Measurements from ENCODE around the gene FRAS1. TPM values are rescaled to one million over a fixed set of nuclear protein-coding genes. Genes with fewer than 3 reads are reported as not detected.

FRAS1 gene
- total RNA-seq, 1 donor from 2014 or later, result not detected

GRCh38 chr4:78032446-78032845 is 24.7 kb upstream of the FRAS1 start:
- ChIA-PET POLR2A (no interaction called here), CTCF (no interaction called here)
- Mint-ChIP-seq H3K27me3 (peaks cover 11% of the 10 kb centered on the region), H3K4me1 (no peaks in the 10 kb centered on the region), H3K4me3 (no peak overlapping the region), H3K36me3 (ENCODE audit: low read depth) (no peaks in the 10 kb centered on the region), H3K9me3 (no peaks in the 10 kb centered on the region), H3K27ac (no peak overlapping the region)
- no peak for DNase-seq
- intact Hi-C loops (cut with micrococcal nuclease), result no loop called here
- no peak for ATAC-seq (ENCODE audit: low read depth)
- TF ChIP-seq CTCF (IDR thresholded peaks at IDR 0.05), result no peak

GRCh38 chr4:78032929-78033328 is 24.2 kb upstream of the FRAS1 start:
- no peak overlapping the region for H3K4me3 Mint-ChIP-seq
- ChIA-PET POLR2A (no interaction called here), CTCF (no interaction called here)
- ATAC-seq (ENCODE audit: low read depth) (no peak), DNase-seq (no peak)
- H3K4me1 Mint-ChIP-seq, result no peaks in the 10 kb centered on the region
- peaks cover 11% of the 10 kb centered on the region for H3K27me3 Mint-ChIP-seq
- H3K36me3 Mint-ChIP-seq (ENCODE audit: low read depth), result no peaks in the 10 kb centered on the region
- H3K9me3 Mint-ChIP-seq, result no peaks in the 10 kb centered on the region
- no peak for TF ChIP-seq CTCF (IDR thresholded peaks at IDR 0.05)
- intact Hi-C loops (cut with micrococcal nuclease), result no loop called here
- H3K27ac Mint-ChIP-seq, result no peak overlapping the region

- no peaks in the 10 kb centered on the region for H3K9me3 Mint-ChIP-seq
- intact Hi-C loops (cut with micrococcal nuclease), result no loop called here
- ChIA-PET CTCF (no interaction called here), POLR2A (no interaction called here)
- H3K36me3 Mint-ChIP-seq (ENCODE audit: low read depth), result no peaks in the 10 kb centered on the region
- no peaks in the 10 kb centered on the region for H3K4me1 Mint-ChIP-seq
- no peak for TF ChIP-seq CTCF (IDR thresholded peaks at IDR 0.05)
- DNase-seq (no peak), ATAC-seq (ENCODE audit: low read depth) (no peak)
- H3K27me3 Mint-ChIP-seq, result peaks cover 14% of the 10 kb centered on the region
- no peak overlapping the region for H3K27ac Mint-ChIP-seq
- H3K4me3 Mint-ChIP-seq, result no peak overlapping the region
These were observed 23.3 kb upstream of the FRAS1 start for GRCh38 chr4:78033861-78034260.

- DNase-seq (no peak), ATAC-seq (ENCODE audit: low read depth) (no peak)
- no peak overlapping the region for H3K4me3 Mint-ChIP-seq
- no peaks in the 10 kb centered on the region for H3K9me3 Mint-ChIP-seq
- no peaks in the 10 kb centered on the region for H3K4me1 Mint-ChIP-seq
- no peak for TF ChIP-seq CTCF (IDR thresholded peaks at IDR 0.05)
- CTCF ChIA-PET, result no interaction called here
- peaks cover 3% of the 10 kb centered on the region for H3K27me3 Mint-ChIP-seq
- intact Hi-C loops (cut with micrococcal nuclease), result no loop called here
- H3K27ac Mint-ChIP-seq, result no peak overlapping the region
- no peaks in the 10 kb centered on the region for H3K36me3 Mint-ChIP-seq (ENCODE audit: low read depth)
- POLR2A ChIA-PET, result no interaction called here
These were observed 18.4 kb upstream of the FRAS1 start for GRCh38 chr4:78038704-78039103.

GRCh38 chr4:78039678-78040077 is 17.4 kb upstream of the FRAS1 start:
- CTCF ChIA-PET, result no interaction called here
- Mint-ChIP-seq H3K9me3 (no peaks in the 10 kb centered on the region), H3K36me3 (ENCODE audit: low read depth) (no peaks in the 10 kb centered on the region), H3K27ac (no peak overlapping the region), H3K4me3 (no peak overlapping the region), H3K27me3 (peaks cover 3% of the 10 kb centered on the region), H3K4me1 (no peaks in the 10 kb centered on the region)
- TF ChIP-seq CTCF (IDR thresholded peaks at IDR 0.05), result no peak
- POLR2A ChIA-PET, result no interaction called here
- intact Hi-C loops (cut with micrococcal nuclease), result no loop called here
- ATAC-seq (ENCODE audit: low read depth) (no peak), DNase-seq (no peak)

Measured in activated B cell treated with CpG ODN at 0.5 μM for 24 hours (primary cell).